Coronary artery (tissue), 2 donors: ENCODE measurements around the gene TMEM256.
"Not testable (repeated sequence)": the region's sequence is repeated elsewhere in the genome, so short reads cannot be mapped to it uniquely, and the experiment has no call there.

Experiments
- DNase-seq: peaks from one replicate; pipeline ENCODE4 v3.0.0-alpha.2; 2017; ENCODE audit warnings: low spot score
- H3K27ac ChIP-seq, 2 donors: fragments of 200-600 bp; sonication (generic); one replicate each; pipeline ENCODE4 v1.5.1; 2016 to 2019
- H3K4me3 ChIP-seq: fragments of 200-600 bp; sonication (generic); 2 replicates; pipeline ENCODE4 v1.5.1; 2016; ENCODE audit warnings: mild to moderate bottlenecking, moderate library complexity
- TF ChIP-seq, protein P1 (sequence below): fragments of 200-600 bp; sonication (generic); IDR thresholded peaks from one replicate; pipeline ENCODE4 v1.5.1; 2019; ENCODE audit warnings: antibody characterized with exemption

TMEM256 gene

GRCh38 chr17:7382901-7383300 is 21.0 kb downstream of the TMEM256 start:
- Histone ChIP-seq H3K27ac (no peak overlapping the region), H3K4me3 (no peak overlapping the region)
- no peak for DNase-seq
- TF ChIP-seq, protein P1, sequence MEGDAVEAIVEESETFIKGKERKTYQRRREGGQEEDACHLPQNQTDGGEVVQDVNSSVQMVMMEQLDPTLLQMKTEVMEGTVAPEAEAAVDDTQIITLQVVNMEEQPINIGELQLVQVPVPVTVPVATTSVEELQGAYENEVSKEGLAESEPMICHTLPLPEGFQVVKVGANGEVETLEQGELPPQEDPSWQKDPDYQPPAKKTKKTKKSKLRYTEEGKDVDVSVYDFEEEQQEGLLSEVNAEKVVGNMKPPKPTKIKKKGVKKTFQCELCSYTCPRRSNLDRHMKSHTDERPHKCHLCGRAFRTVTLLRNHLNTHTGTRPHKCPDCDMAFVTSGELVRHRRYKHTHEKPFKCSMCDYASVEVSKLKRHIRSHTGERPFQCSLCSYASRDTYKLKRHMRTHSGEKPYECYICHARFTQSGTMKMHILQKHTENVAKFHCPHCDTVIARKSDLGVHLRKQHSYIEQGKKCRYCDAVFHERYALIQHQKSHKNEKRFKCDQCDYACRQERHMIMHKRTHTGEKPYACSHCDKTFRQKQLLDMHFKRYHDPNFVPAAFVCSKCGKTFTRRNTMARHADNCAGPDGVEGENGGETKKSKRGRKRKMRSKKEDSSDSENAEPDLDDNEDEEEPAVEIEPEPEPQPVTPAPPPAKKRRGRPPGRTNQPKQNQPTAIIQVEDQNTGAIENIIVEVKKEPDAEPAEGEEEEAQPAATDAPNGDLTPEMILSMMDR, result no peak

DNA sequence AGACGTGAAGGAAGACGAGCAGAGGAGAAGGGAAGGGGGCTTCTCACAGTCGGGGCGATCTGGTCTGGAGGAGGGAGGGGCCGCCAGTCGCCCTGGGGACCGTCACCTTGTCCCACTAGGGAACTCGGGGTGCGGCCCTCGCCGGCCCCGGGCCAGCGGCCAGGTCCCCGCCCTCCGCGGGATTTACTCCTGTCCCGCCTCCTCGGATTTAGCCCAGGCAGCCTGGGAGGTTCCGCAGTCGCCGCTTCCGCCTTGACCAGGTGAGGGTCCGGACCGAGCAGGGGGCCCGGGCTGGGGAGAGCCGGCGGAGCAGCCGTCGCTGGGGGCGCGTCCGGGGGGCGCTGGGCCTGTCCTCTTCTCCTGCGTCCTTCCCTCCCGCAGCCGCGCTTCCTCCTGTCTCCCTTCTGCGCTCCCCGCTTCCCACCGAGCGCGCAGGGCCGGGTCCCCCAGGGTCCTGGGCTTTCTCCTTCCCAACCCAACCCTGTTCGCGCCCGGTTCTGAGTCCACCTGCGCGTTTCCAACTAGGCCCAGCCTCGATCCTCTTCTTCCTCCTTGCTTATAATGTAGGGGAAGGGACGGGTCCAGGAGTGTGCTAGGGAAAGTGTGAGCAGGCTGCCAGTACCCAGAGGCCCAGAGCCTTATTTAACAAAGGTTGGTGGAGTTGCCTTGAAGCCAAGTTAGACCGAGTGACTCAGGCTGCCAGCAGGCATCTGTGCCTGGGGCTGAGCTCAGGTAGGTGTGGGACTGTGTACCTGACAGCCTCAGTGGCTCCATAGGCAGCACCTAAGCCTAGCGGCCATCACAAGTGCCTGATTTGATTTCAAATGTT is 22.8 kb downstream of the TMEM256 start, which contains the start of gene TNK1:
TSS of gene TNK1 (plus strand) at position 235 of the 829 bp plus-strand sequence. CDS start 1,838 bp downstream, outside the sequence.
- DNase-seq, result no peak

GRCh38 chr17:7380321-7380720 is 23.6 kb downstream of the TMEM256 start:
- Histone ChIP-seq H3K4me3 (peak overlapping the region; percentile 79), H3K27ac (peak overlapping the region in 1 of 2 donors; percentile 26)
- TF ChIP-seq, protein P1, result no peak
- no peak for DNase-seq

More for the DNA sequence above, 22.8 kb downstream of the TMEM256 start, which contains the start of gene TNK1:
- H3K27ac ChIP-seq, result peak within 1 kb of the TSS in 1 of 2 donors; percentile 26
- H3K4me3 ChIP-seq, result peak within 1 kb of the TSS; percentile 79
- TF ChIP-seq, protein P1, result no peak

DNA sequence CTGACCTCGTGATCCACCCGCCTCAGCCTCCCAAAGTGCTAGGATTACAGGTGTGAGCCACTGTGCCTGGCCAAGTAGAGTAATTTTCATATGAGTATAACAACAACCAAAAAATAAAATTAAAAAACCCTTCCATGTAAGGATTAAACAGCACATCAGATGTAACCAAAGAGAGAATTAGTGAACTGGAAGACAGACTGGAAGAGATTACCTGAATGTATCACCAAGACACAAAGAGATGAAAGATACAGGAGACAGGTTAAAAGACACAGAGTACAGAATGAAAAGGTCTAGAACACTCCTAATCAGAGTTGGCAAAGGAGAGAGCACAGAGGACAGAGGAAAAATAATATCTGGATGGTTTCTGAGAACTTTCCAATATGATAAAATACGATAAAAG is 24.8 kb downstream of the TMEM256 start:
- TF ChIP-seq, protein P1, result no peak
- no peak for DNase-seq
- Histone ChIP-seq H3K27ac (no peak overlapping the region), H3K4me3 (no peak overlapping the region)

DNA sequence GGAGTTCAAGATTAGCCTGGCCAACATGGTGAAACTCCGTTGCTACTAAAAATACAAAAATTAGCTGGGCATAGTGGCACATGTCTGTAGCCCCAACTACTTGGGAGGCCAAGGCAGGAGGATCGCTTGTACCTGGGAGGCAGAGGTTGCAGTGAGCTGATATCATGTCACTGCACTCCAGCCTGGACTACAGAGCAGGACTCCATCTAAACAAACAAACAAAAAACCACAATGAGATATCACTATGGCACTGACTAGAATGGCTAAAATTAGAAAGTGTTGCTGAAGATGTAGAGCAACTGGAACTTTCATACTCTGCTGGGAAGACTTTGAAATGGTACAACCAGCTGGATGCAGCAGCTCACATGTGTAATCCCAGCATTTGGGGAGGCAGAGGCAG is 29.5 kb downstream of the TMEM256 start:
- TF ChIP-seq, protein P1, result no peak
- DNase-seq, result no peak
- Histone ChIP-seq H3K4me3 (no peak overlapping the region), H3K27ac (no peak overlapping the region)

- Histone ChIP-seq H3K4me3 (no peak overlapping the region), H3K27ac (no peak overlapping the region)
- no peak for DNase-seq
- TF ChIP-seq, protein P1, result no peak
Measured at GRCh38 chr17:7370853-7371252, 33.0 kb downstream of the TMEM256 start.

GRCh38 chr17:7369825-7370224 is 34.1 kb downstream of the TMEM256 start:
- DNase-seq, result no peak
- Histone ChIP-seq H3K27ac (no peak overlapping the region), H3K4me3 (no peak overlapping the region)
- TF ChIP-seq, protein P1, result no peak

GRCh38 chr17:7368599-7368994 is 35.3 kb downstream of the TMEM256 start:
- H3K27ac ChIP-seq, H3K4me3 ChIP-seq, DNase-seq: not testable (repeated sequence)
